IMR-90 (cell line): ENCODE measurements around the gene CD274.

Experiments
- CTCF ChIP-seq: conservative IDR thresholded peaks from 2 replicates; pipeline ENCODE4 v1.5.1; 2012; ENCODE audit warnings: mild to moderate bottlenecking, low read depth, low read length, improper control_type of control experiment
- RFX5 ChIP-seq: IDR thresholded peaks from 2 replicates; pipeline ENCODE4 v1.8.0; 2012; ENCODE audit warnings: low read depth, mild to moderate bottlenecking, low read length, moderate library complexity

GRCh38 chr9:5478206-5478605 is 27.9 kb downstream of the CD274 start:
- TF ChIP-seq CTCF (no peak), RFX5 (no peak)
